Smooth muscle cell (in vitro differentiated cells): Measurements from ENCODE around the gene SEMA6C. TPM values are rescaled to one million over a fixed set of nuclear protein-coding genes. Genes with fewer than 3 reads are reported as not detected.
"Not testable (repeated sequence)": the region's sequence is repeated elsewhere in the genome, so short reads cannot be mapped to it uniquely, and the experiment has no call there.

ENCODE experiments used
- DNase-seq: peaks from one replicate; lab custom pipeline; 2025; ENCODE audit not compliant: unreplicated experiment; lab: John Stamatoyannopoulos, UW
- H2AFZ ChIP-seq: fragments of 200-600 bp; sonication (generic); 2 replicates; pipeline ENCODE4 v1.6.0; 2016; ENCODE audit warnings: antibody characterized with exemption, low read depth, mild to moderate bottlenecking
- H3F3A ChIP-seq: fragments of 200-600 bp; sonication (generic); 2 replicates; pipeline ENCODE4 v1.6.0; 2017; ENCODE audit warnings: antibody characterized with exemption, low read depth
- H3K27ac ChIP-seq: fragments of 200-600 bp; sonication (generic); 2 replicates; pipeline ENCODE4 v1.5.1; 2016; ENCODE audit warnings: low read depth, mild to moderate bottlenecking
- H3K27me3 ChIP-seq: fragments of 200-600 bp; sonication (generic); 2 replicates; pipeline ENCODE4 v1.6.1; 2016; ENCODE audit warnings: low read depth, mild to moderate bottlenecking
- H3K36me3 ChIP-seq: fragments of 200-600 bp; sonication (generic); 2 replicates; pipeline ENCODE4 v1.5.1; 2016; ENCODE audit warnings: low read depth
- H3K4me1 ChIP-seq: fragments of 200-600 bp; sonication (generic); 2 replicates; pipeline ENCODE4 v1.5.1; 2016; ENCODE audit warnings: low read depth
- H3K4me2 ChIP-seq: fragments of 200-600 bp; sonication (generic); 2 replicates; pipeline ENCODE4 v1.6.0; 2016; ENCODE audit warnings: mild to moderate bottlenecking
- H3K4me3 ChIP-seq: fragments of 200-600 bp; sonication (generic); 2 replicates; pipeline ENCODE4 v1.5.1; 2016; ENCODE audit warnings: mild to moderate bottlenecking
- H3K79me2 ChIP-seq: fragments of 200-600 bp; sonication (generic); 2 replicates; pipeline ENCODE4 v1.6.0; 2016; ENCODE audit warnings: low read depth, mild to moderate bottlenecking
- H3K9ac ChIP-seq: fragments of 200-600 bp; sonication (generic); 2 replicates; pipeline ENCODE4 v1.6.0; 2016; ENCODE audit warnings: low read depth
- H3K9me3 ChIP-seq: fragments of 200-600 bp; sonication (generic); replicated peaks from 2 replicates; pipeline ENCODE4 v1.5.1; 2016; ENCODE audit warnings: low read depth
- H4K20me1 ChIP-seq: fragments of 200-600 bp; sonication (generic); 2 replicates; pipeline ENCODE4 v1.6.0; 2016; ENCODE audit warnings: low read depth
- CTCF ChIP-seq: fragments of 200-600 bp; sonication (generic); IDR thresholded peaks from 2 replicates; pipeline ENCODE4 v1.5.1; 2017; ENCODE audit warnings: borderline replicate concordance, mild to moderate bottlenecking, antibody characterized with exemption; ENCODE audit not compliant: insufficient read depth, poor library complexity, severe bottlenecking
- WGBS: methylation state at CpG from one replicate; pipeline ENCODE4 v1.1.7; 2016; ENCODE audit warnings: low lambda C conversion rate; 5-methylcytosine and 5-hydroxymethylcytosine counted together
- polyA plus RNA-seq: library from polyadenylated mRNA; unstranded; fragments of >200 nt; fragmentation: Nextera tagmentation; extraction: Ambion mirVana; gene quantifications from 2 replicates; pipeline ENCODE4 v1.2.1, GENCODE V29; 2016
- total RNA-seq: library from RNA; depleted of rRNA; stranded (reverse); fragments of >200 nt; gene quantifications from 2 replicates; pipeline ENCODE4 v1.2.3, GENCODE V29; 2014

The SEMA6C gene
- total and polyA plus RNA-seq, 2 experiments from 2014 or later, result 9.3 to 10.4 TPM

- DNase-seq, result no peak
- no peak overlapping the region for H3K27ac ChIP-seq
- H3K27me3 ChIP-seq, result no peaks in the 10 kb centered on the region
- no peaks in the 10 kb centered on the region for H3K4me1 ChIP-seq
- H3K9ac ChIP-seq, result no peak overlapping the region
- H2AFZ ChIP-seq, result no peak overlapping the region
- no peak for TF ChIP-seq CTCF
- no peaks in the 10 kb centered on the region for H3K9me3 ChIP-seq
- H3K79me2 ChIP-seq, result no peaks in the 10 kb centered on the region
- H3K36me3 ChIP-seq, result no peaks in the 10 kb centered on the region
- H3K4me2 ChIP-seq, result no peak overlapping the region
- no peaks in the 10 kb centered on the region for H3F3A ChIP-seq
- H3K4me3 ChIP-seq, result no peak overlapping the region
- H4K20me1 ChIP-seq, result no peaks in the 10 kb centered on the region
- WGBS, result 90% methylated on average over 5 of the region's 5 CpGs
These were observed 38.1 kb downstream of the SEMA6C start for GRCh38 chr1:151108331-151108730.

GRCh38 chr1:151106894-151107293 is 39.5 kb downstream of the SEMA6C start:
- no peak overlapping the region for H3K27ac ChIP-seq
- no peaks in the 10 kb centered on the region for H3K9me3 ChIP-seq
- DNase-seq, result no peak
- H3F3A ChIP-seq, result no peaks in the 10 kb centered on the region
- H4K20me1 ChIP-seq, result no peaks in the 10 kb centered on the region
- no peak for TF ChIP-seq CTCF
- H3K79me2 ChIP-seq, result no peaks in the 10 kb centered on the region
- no peaks in the 10 kb centered on the region for H3K36me3 ChIP-seq
- no peak overlapping the region for H3K9ac ChIP-seq
- no peak overlapping the region for H3K4me3 ChIP-seq
- H2AFZ ChIP-seq, result no peak overlapping the region
- H3K4me2 ChIP-seq, result no peak overlapping the region
- no peaks in the 10 kb centered on the region for H3K27me3 ChIP-seq
- 87% methylated on average over 2 of the region's 2 CpGs for WGBS
- no peaks in the 10 kb centered on the region for H3K4me1 ChIP-seq

- Histone ChIP-seq H4K20me1 (no peaks in the 10 kb centered on the region), H3K9me3 (no peaks in the 10 kb centered on the region), H3K27me3 (no peaks in the 10 kb centered on the region), H3K27ac (no peak overlapping the region), H3K4me1 (no peaks in the 10 kb centered on the region), H3K36me3 (no peaks in the 10 kb centered on the region), H3K4me2 (no peak overlapping the region), H3F3A (no peaks in the 10 kb centered on the region), H3K79me2 (no peaks in the 10 kb centered on the region), H3K9ac (no peak overlapping the region), H2AFZ (no peak overlapping the region), H3K4me3 (no peak overlapping the region)
- TF ChIP-seq CTCF, result no peak
- DNase-seq, result no peak
These were observed 41.8 kb downstream of the SEMA6C start for GRCh38 chr1:151104630-151105029.

- no peak overlapping the region for H2AFZ ChIP-seq
- H3K79me2 ChIP-seq, result no peaks in the 10 kb centered on the region
- H3K4me3 ChIP-seq, result no peak overlapping the region
- no peaks in the 10 kb centered on the region for H3K27me3 ChIP-seq
- DNase-seq, result no peak
- no peaks in the 10 kb centered on the region for H3F3A ChIP-seq
- 72% methylated on average over 1 of the region's 1 CpG for WGBS
- no peak for TF ChIP-seq CTCF
- H3K4me1 ChIP-seq, result no peaks in the 10 kb centered on the region
- no peak overlapping the region for H3K9ac ChIP-seq
- H4K20me1 ChIP-seq, result no peaks in the 10 kb centered on the region
- no peaks in the 10 kb centered on the region for H3K9me3 ChIP-seq
- H3K4me2 ChIP-seq, result no peak overlapping the region
- no peak overlapping the region for H3K27ac ChIP-seq
- no peaks in the 10 kb centered on the region for H3K36me3 ChIP-seq
These were observed 48.3 kb downstream of the SEMA6C start for GRCh38 chr1:151098126-151098525.

GRCh38 chr1:151097426-151097825 is 49.0 kb downstream of the SEMA6C start:
- not testable (repeated sequence) for H3K27ac ChIP-seq, H3K9ac ChIP-seq, H3K27me3 ChIP-seq, H3K4me1 ChIP-seq, H3K79me2 ChIP-seq, H3K36me3 ChIP-seq, H3K4me2 ChIP-seq, DNase-seq, H3F3A ChIP-seq, H3K4me3 ChIP-seq, H4K20me1 ChIP-seq, H3K9me3 ChIP-seq, H2AFZ ChIP-seq
- 84% methylated on average over 6 of the region's 6 CpGs for WGBS
